ENCODE results near the gene FES.

FES gene

GRCh38 chr15:90883976-90884718 lies at the start of gene FES:
Gene FES, plus strand, starts transcription at chr15:90884504. Its CDS starts 542 bp downstream, at chr15:90885046.
- TF ChIP-seq, protein P1, sequence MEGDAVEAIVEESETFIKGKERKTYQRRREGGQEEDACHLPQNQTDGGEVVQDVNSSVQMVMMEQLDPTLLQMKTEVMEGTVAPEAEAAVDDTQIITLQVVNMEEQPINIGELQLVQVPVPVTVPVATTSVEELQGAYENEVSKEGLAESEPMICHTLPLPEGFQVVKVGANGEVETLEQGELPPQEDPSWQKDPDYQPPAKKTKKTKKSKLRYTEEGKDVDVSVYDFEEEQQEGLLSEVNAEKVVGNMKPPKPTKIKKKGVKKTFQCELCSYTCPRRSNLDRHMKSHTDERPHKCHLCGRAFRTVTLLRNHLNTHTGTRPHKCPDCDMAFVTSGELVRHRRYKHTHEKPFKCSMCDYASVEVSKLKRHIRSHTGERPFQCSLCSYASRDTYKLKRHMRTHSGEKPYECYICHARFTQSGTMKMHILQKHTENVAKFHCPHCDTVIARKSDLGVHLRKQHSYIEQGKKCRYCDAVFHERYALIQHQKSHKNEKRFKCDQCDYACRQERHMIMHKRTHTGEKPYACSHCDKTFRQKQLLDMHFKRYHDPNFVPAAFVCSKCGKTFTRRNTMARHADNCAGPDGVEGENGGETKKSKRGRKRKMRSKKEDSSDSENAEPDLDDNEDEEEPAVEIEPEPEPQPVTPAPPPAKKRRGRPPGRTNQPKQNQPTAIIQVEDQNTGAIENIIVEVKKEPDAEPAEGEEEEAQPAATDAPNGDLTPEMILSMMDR (IDR thresholded peaks at IDR 0.05; ENCODE audit: low read depth, low read length) = no peak
- H3K4me3 ChIP-seq (ENCODE audit: low read depth, low read length) = peak within 1 kb of the TSS; percentile 52

- TF ChIP-seq, protein P1 (IDR thresholded peaks at IDR 0.05; ENCODE audit: low read depth, low read length) = no peak
- H3K4me3 ChIP-seq (ENCODE audit: low read depth, low read length) = no peak overlapping the region
Observed at GRCh38 chr15:90834626-90835025, 49.7 kb upstream of the FES start.

DNA sequence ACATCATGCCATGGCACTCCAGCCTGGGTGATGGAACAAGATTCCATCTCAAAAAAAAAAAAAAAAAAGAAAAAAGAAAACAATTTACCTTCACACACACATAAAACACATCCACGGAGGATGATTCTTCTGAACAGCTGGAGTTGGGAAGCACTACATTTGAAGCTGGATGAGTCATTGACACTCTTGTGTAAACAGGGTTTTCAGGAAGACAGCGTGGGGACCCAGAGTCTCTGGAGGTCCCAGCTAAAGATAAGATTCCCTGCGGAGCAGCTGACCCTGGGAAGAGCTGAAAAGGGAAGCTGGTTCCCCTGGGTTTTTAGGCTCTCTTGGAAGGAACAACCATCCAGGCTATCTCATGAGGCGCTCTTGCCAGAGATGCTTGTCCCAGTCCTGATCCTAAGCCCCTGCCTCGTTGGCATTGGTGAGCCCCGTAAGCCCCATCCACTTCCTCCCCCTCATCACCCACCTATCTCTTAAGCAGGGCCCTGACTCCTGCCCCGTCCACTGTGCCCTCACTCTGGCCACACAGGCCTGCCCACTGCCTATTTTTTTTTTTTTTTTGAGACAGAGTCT lies 47.9 kb upstream of the FES start:
- TF ChIP-seq, protein P1 (IDR thresholded peaks at IDR 0.05; ENCODE audit: low read depth, low read length) = no peak

DNA sequence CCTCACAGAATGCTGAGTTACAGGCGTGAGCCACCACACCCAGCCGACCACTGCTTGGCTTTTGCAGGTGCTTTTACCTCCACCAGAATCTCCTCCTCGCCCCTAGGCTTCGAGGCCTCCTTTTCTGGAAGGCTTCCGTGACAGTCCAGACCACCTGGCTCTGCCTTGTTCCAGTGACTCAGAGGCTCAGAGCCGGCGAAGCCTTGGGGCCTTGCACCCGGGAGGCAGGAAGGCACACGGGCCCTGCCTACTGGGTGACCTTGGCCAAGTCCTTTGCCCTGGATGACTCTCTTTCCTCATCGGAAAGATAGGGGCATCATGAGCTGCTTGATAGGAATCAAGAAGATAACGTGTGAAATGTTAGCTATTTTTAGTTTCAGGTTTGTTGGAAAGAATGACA lies 47.2 kb upstream of the FES start:
- no peak overlapping the region for H3K4me3 ChIP-seq (ENCODE audit: low read depth, low read length)
- TF ChIP-seq, protein P1 (IDR thresholded peaks at IDR 0.05; ENCODE audit: low read depth, low read length) = no peak

More for the DNA sequence above, 47.9 kb upstream of the FES start:
- no peak overlapping the region for H3K4me3 ChIP-seq (ENCODE audit: low read depth, low read length)

GRCh38 chr15:90838139-90838538 lies 46.2 kb upstream of the FES start:
- H3K4me3 ChIP-seq (ENCODE audit: low read depth, low read length) = no peak overlapping the region
- TF ChIP-seq, protein P1 (IDR thresholded peaks at IDR 0.05; ENCODE audit: low read depth, low read length) = no peak

GRCh38 chr15:90838544-90838943 lies 45.8 kb upstream of the FES start:
- no peak overlapping the region for H3K4me3 ChIP-seq (ENCODE audit: low read depth, low read length)
- TF ChIP-seq, protein P1 (IDR thresholded peaks at IDR 0.05; ENCODE audit: low read depth, low read length) = no peak
